Mucosa of descending colon (tissue), 3 donors: ENCODE measurements around the gene ITGB7. TPM values are rescaled to one million over a fixed set of nuclear protein-coding genes. Genes with fewer than 3 reads are reported as not detected.
A peak's percentile ranks its signal among the peaks of the same experiment; 100 is the strongest.

Experiments
- ATAC-seq: fragments of 200-7000 bp; cut with Tn5 transposase; one replicate; pipeline ENCODE4 v1.9.1; 2020; ENCODE audit warnings: mild to moderate bottlenecking, moderate library complexity
- DNase-seq, 3 donors: peaks; one replicate each; pipeline ENCODE4 v3.0.0-alpha.2; 2020
- H3K36me3 ChIP-seq: fragments of 200-600 bp; one replicate; pipeline ENCODE4 v1.8.0; 2021; ENCODE audit warnings: low read depth, mild to moderate bottlenecking
- H3K4me1 ChIP-seq: fragments of 200-600 bp; one replicate; pipeline ENCODE4 v1.8.0; 2021; ENCODE audit warnings: low read depth, mild to moderate bottlenecking
- H3K4me3 ChIP-seq: fragments of 200-600 bp; one replicate; pipeline ENCODE4 v1.8.0; 2021; ENCODE audit warnings: mild to moderate bottlenecking
- H3K9me3 ChIP-seq: fragments of 200-600 bp; one replicate; pipeline ENCODE4 v1.8.0; 2021; ENCODE audit warnings: mild to moderate bottlenecking
- CTCF ChIP-seq: fragments of 200-600 bp; IDR thresholded peaks from one replicate; pipeline ENCODE4 v1.8.0; 2022; ENCODE audit warnings: antibody characterized with exemption, mild to moderate bottlenecking
- intact Hi-C, 2 donors: fragments of 100-400 bp; cut with DNase I in 1 of 2; cut with micrococcal nuclease in 1 of 2; formaldehyde crosslinking; loops; one replicate each; pipeline versions ENCODE4 v1.11.0 to v1.11.1; 2022; cut with DNase I, micrococcal nuclease
- total RNA-seq, 3 donors: library from RNA; stranded (reverse); fragmentation: NEBNext Ultra II Directional in 2 of 3; extraction: Animal tissue kit (Norgen Biotek cat#: 25700) in 2 of 3; gene quantifications; one replicate each; pipeline versions ENCODE4 v1.2.1 to v1.2.4, GENCODE V29; 2021 to 2023
- donor health status: DM: no; HTN: no; CAD: no; lungs with moderate emphysema.
- donor health status: DM: no; HTN: no; CAD: no.
- donor health status: DM: no; HTN: yes; CAD: no.

Gene ITGB7
- total RNA-seq, 3 donors from 2014 or later = 6.2 to 13.8 (median 7.3) TPM

DNA sequence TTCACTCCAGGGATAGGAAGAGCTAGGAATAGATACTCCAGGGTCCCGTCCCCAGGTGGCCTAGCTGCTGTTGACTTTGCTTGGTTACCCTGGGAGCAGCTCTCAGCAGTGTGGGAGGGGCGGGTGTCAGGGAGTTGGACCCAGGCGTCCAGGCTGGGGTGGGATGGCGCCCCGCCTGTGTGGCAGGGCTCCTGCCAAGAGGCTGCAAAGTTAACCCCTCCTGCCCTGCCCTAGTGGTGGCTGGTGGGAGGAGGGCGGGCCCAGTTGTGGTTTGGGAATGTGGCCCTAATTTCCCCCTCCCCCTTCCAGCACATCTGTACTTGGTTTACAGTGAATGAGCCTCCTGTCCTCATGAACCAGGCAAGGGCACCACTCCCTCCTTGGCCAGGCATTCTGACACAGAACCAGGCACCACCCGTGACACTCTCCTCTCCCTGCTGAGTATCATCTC lies 26.6 kb upstream of the ITGB7 start:
- Histone ChIP-seq H3K9me3 (no peaks in the 10 kb centered on the region), H3K36me3 (no peaks in the 10 kb centered on the region), H3K4me3 (no peak overlapping the region), H3K4me1 (peaks cover 32% of the 10 kb centered on the region)
- no peak for TF ChIP-seq CTCF
- DNase-seq (peak in 2 of 3 donors; percentile 50 to 63), ATAC-seq (no peak)
- intact Hi-C loops = no loop called here

DNA sequence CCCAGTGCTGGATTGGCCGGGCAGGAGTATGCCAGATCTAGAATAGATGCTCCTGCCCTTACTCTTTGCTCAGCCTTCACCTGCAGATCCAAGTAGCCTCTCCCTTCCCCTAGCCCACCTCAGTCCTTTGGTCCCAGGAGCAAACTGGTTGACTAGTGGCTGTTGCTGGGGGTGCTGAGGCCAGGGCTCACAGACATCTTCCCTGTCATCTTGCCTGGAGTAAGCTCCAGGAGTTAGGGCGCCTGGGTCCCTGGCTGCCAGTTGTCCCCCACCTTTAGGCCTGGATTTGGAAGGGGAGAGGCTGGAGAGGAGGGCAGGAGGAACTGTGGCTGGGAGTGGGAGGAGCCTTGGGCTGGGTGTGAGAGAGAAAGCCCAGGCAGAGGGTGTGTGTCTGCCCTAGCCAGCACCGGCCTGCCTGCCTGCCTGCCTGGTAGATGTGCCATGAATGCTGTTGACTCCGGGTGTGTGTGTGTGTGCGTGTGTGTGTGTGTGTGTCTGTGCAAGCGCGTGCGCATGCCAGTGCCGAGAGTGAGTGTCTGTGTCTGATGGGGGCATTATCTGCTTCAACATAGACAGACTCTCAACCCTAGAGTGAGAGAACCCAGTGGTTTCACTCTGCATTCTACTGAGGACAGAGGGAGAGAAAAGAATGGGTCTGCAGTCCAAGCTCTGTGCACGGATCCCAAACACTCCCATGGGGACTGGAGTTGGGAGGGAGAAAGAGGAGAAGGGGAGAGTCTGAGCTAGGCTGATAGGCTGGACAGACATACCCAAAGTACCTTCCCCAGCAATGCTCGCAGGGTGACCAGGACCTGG lies 25.8 kb upstream of the ITGB7 start:
- intact Hi-C loops = no loop called here
- Histone ChIP-seq H3K36me3 (no peaks in the 10 kb centered on the region), H3K9me3 (no peaks in the 10 kb centered on the region), H3K4me1 (peaks cover 32% of the 10 kb centered on the region), H3K4me3 (no peak overlapping the region)
- DNase-seq (peak; percentile 81 to 84 (median 84)), ATAC-seq (peak; percentile 85)
- TF ChIP-seq CTCF = no peak

DNA sequence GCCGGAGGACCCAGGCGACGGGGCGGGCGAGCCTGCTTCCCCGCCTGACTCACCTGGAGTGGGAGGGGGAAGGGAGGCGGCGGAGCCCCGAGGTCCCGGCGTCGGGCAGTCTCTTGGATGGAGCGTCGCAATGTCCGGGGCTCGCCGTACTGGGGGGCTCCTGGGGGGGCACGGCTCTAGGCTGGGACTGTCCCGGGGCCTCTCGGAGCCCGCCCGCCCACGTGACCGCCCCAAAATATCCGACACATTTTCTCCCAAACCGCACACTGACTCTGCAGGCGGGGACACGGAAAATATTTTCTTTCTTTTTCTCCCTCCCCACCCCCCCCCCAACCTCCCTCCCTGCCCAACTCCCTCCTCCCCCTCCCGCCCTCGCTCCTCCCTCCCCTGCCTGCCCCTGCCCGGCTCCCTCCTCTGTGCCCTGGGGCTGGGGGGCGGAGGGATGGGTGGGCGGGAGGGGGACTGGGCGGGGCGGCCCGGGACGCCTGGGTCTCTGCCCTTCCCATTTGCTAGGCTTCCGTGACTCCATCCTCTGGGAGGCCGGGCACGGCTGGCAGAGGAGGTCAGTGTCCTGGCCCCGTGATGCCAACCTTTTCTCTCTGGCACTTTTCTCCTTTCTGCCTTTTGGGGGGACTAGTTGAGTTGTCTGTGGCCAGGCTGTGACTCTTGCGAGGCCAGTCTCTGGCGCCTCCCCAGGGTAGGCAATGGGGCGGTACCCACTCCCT lies 25.0 kb upstream of the ITGB7 start, which contains the start of gene RARG:
Gene RARG (minus strand): TSS at position 289 of the 725 bp plus-strand sequence. CDS start 4,664 bp downstream, outside the sequence.
- peak; percentile 66 to 80 (median 79) for DNase-seq
- no peaks in the 10 kb centered on the region for H3K36me3 ChIP-seq

GRCh38 chr12:53231671-53231920 lies 24.5 kb upstream of the ITGB7 start:
- ATAC-seq (no peak), DNase-seq (no peak)
- intact Hi-C loops = no loop called here
- no peak for TF ChIP-seq CTCF
- Histone ChIP-seq H3K9me3 (no peaks in the 10 kb centered on the region), H3K4me1 (peaks cover 32% of the 10 kb centered on the region), H3K4me3 (peak overlapping the region; percentile 9), H3K36me3 (no peaks in the 10 kb centered on the region)

More for the DNA sequence above, 25.0 kb upstream of the ITGB7 start, which contains the start of gene RARG:
- ATAC-seq = peak; percentile 62
- Histone ChIP-seq H3K9me3 (no peaks in the 10 kb centered on the region), H3K4me1 (peaks cover 32% of the 10 kb centered on the region), H3K4me3 (peak within 1 kb of the TSS; percentile 9)
- intact Hi-C loops = no loop called here
- no peak for TF ChIP-seq CTCF

- H3K4me3 ChIP-seq = no peak overlapping the region
- DNase-seq (peak; percentile 73 to 87 (median 80)), ATAC-seq (peak; percentile 42)
- H3K36me3 ChIP-seq = no peaks in the 10 kb centered on the region
- H3K4me1 ChIP-seq = peaks cover 32% of the 10 kb centered on the region
- intact Hi-C loops = no loop called here
- TF ChIP-seq CTCF = no peak
- H3K9me3 ChIP-seq = no peaks in the 10 kb centered on the region
Measured at GRCh38 chr12:53230108-53230845, 23.2 kb upstream of the ITGB7 start.
